PC-9 (cell line): ENCODE data around the gene DCAF7. TPM values are rescaled to one million over a fixed set of nuclear protein-coding genes. Genes with fewer than 3 reads are reported as not detected.

Experiments used
- BruUV-seq: library from RNA; stranded (reverse); fragments of 400-500 nt; replicated peaks from 2 replicates; lab custom pipeline; 2021; lab: Mats Ljungman, UMichigan
- CTCF ChIA-PET: fragments of 300-600 bp; sonication (Branson Sonifier 250); formaldehyde crosslinking; loops from one replicate; lab custom pipeline; 2022; ENCODE audit warnings: antibody characterized with exemption; lab: Charles Lee
- POLR2A ChIA-PET: fragments of 300-600 bp; sonication (Branson Sonifier 250); formaldehyde crosslinking; loops from one replicate; lab custom pipeline; 2022; ENCODE audit warnings: antibody characterized with exemption; ENCODE audit not compliant: unreplicated experiment; lab: Charles Lee
- DNase-seq, 2 experiments: peaks; one replicate each; pipeline versions ENCODE4 v3.0.0 to v3.0.0-alpha.2; 2015 to 2022; ENCODE audit warnings: mixed read lengths in 1 of 2
- H2AFZ ChIP-seq: fragments of 200-600 bp; sonication (generic); 2 replicates; pipeline ENCODE4 v1.8.1; 2017; ENCODE audit warnings: antibody characterized with exemption
- H3F3A ChIP-seq: fragments of 200-600 bp; sonication (generic); 2 replicates; pipeline ENCODE4 v1.8.1; 2017; ENCODE audit warnings: antibody characterized with exemption, mild to moderate bottlenecking, low read depth; ENCODE audit not compliant: insufficient read depth
- H3K27ac ChIP-seq: fragments of 200-600 bp; sonication (generic); 2 replicates; pipeline ENCODE4 v1.6.1; 2016; ENCODE audit warnings: mixed run types
- H3K27me3 ChIP-seq: fragments of 200-600 bp; sonication (generic); 2 replicates; pipeline ENCODE4 v1.6.1; 2016; ENCODE audit warnings: low read depth, mixed run types; ENCODE audit not compliant: insufficient read depth
- H3K36me3 ChIP-seq: fragments of 200-600 bp; sonication (generic); 2 replicates; pipeline ENCODE4 v1.6.1; 2016; ENCODE audit warnings: low read depth, mixed run types
- H3K4me1 ChIP-seq: fragments of 200-600 bp; sonication (generic); replicated peaks from 2 replicates; pipeline ENCODE4 v1.6.1; 2016; ENCODE audit warnings: mixed run types; ENCODE audit not compliant: insufficient read depth
- H3K4me2 ChIP-seq: fragments of 200-600 bp; sonication (generic); 2 replicates; pipeline ENCODE4 v1.6.1; 2017; ENCODE audit warnings: mixed run types
- H3K4me3 ChIP-seq: fragments of 200-600 bp; sonication (generic); 2 replicates; pipeline ENCODE4 v1.6.1; 2016; ENCODE audit warnings: mixed run types
- H3K79me2 ChIP-seq: fragments of 200-600 bp; sonication (generic); 2 replicates; pipeline ENCODE4 v1.6.1; 2017; ENCODE audit warnings: low read depth, mixed run types
- H3K9me2 ChIP-seq: fragments of 200-600 bp; sonication (generic); 2 replicates; pipeline ENCODE4 v1.8.1; 2017; ENCODE audit warnings: mild to moderate bottlenecking; ENCODE audit not compliant: insufficient read depth
- H3K9me3 ChIP-seq: fragments of 200-600 bp; sonication (generic); 2 replicates; pipeline ENCODE4 v1.8.1; 2016; ENCODE audit warnings: low read depth; ENCODE audit not compliant: insufficient read depth
- H4K20me1 ChIP-seq: fragments of 200-600 bp; sonication (generic); 2 replicates; pipeline ENCODE4 v1.8.1; 2017; ENCODE audit not compliant: insufficient read depth
- EZH2 ChIP-seq: fragments of 200-600 bp; sonication (generic); IDR thresholded peaks from 2 replicates; pipeline ENCODE4 v1.8.0; 2017; ENCODE audit warnings: antibody characterized with exemption, low read depth
- intact Hi-C: fragments of 100-400 bp; cut with micrococcal nuclease; formaldehyde crosslinking; loops from one replicate; pipeline ENCODE4 v1.10.0; 2022; ENCODE audit not compliant: unreplicated experiment
- total RNA-seq: library from RNA; stranded (reverse); gene quantifications from 2 replicates; pipeline ENCODE4 v1.2.3, GENCODE V29; 2021
- TF ChIP-seq, protein P1 (sequence below): fragments of 200-600 bp; sonication (generic); conservative IDR thresholded peaks from 2 replicates; pipeline ENCODE4 v1.6.1; 2017; ENCODE audit warnings: mixed run types, antibody characterized with exemption, mild to moderate bottlenecking, moderate library complexity

DCAF7 gene
- total RNA-seq, 1 experiment from 2014 or later, result 78.9 TPM

DNA sequence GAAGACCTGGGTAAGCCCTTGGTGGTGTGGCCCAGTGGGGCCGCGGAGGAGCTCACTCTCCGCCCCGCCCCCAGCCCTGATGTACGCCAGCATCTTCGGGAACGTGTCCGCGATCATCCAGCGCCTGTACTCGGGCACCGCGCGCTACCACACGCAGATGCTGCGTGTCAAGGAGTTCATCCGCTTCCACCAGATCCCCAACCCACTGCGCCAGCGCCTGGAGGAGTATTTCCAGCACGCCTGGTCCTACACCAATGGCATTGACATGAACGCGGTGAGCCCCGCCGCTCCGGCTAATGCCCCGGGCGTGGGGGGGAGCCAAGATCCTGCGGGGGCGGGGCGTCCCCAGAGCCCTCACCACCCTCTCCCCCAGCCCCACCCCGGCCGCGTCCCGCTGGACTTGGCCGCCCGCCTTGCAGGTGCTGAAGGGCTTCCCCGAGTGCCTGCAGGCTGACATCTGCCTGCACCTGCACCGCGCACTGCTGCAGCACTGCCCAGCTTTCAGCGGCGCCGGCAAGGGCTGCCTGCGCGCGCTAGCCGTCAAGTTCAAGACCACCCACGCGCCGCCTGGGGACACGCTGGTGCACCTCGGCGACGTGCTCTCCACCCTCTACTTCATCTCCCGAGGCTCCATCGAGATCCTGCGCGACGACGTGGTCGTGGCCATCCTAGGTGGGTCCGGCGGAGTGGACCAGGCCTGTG lies 12.1 kb upstream of the DCAF7 start:
- H3K4me3 ChIP-seq, result no peak overlapping the region
- H3F3A ChIP-seq, result no peaks in the 10 kb centered on the region
- ChIA-PET CTCF (no interaction called here), POLR2A (no interaction called here)
- H3K4me1 ChIP-seq, result peaks cover 8% of the 10 kb centered on the region; the same call in 1 of the 2 replicates
- no peak overlapping the region for H2AFZ ChIP-seq
- H3K27ac ChIP-seq, result no peak overlapping the region
- H3K4me2 ChIP-seq, result no peak overlapping the region
- H3K79me2 ChIP-seq, result no peaks in the 10 kb centered on the region
- no peak for TF ChIP-seq EZH2
- TF ChIP-seq, protein P1, sequence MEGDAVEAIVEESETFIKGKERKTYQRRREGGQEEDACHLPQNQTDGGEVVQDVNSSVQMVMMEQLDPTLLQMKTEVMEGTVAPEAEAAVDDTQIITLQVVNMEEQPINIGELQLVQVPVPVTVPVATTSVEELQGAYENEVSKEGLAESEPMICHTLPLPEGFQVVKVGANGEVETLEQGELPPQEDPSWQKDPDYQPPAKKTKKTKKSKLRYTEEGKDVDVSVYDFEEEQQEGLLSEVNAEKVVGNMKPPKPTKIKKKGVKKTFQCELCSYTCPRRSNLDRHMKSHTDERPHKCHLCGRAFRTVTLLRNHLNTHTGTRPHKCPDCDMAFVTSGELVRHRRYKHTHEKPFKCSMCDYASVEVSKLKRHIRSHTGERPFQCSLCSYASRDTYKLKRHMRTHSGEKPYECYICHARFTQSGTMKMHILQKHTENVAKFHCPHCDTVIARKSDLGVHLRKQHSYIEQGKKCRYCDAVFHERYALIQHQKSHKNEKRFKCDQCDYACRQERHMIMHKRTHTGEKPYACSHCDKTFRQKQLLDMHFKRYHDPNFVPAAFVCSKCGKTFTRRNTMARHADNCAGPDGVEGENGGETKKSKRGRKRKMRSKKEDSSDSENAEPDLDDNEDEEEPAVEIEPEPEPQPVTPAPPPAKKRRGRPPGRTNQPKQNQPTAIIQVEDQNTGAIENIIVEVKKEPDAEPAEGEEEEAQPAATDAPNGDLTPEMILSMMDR, result no peak
- no TSS peak for BruUV-seq
- DNase-seq, result no peak
- H3K9me3 ChIP-seq, result no peaks in the 10 kb centered on the region
- H3K36me3 ChIP-seq, result no peaks in the 10 kb centered on the region
- no peaks in the 10 kb centered on the region for H3K27me3 ChIP-seq
- no peaks in the 10 kb centered on the region for H3K9me2 ChIP-seq
- H4K20me1 ChIP-seq, result no peaks in the 10 kb centered on the region
- intact Hi-C loops, result no loop called here

DNA sequence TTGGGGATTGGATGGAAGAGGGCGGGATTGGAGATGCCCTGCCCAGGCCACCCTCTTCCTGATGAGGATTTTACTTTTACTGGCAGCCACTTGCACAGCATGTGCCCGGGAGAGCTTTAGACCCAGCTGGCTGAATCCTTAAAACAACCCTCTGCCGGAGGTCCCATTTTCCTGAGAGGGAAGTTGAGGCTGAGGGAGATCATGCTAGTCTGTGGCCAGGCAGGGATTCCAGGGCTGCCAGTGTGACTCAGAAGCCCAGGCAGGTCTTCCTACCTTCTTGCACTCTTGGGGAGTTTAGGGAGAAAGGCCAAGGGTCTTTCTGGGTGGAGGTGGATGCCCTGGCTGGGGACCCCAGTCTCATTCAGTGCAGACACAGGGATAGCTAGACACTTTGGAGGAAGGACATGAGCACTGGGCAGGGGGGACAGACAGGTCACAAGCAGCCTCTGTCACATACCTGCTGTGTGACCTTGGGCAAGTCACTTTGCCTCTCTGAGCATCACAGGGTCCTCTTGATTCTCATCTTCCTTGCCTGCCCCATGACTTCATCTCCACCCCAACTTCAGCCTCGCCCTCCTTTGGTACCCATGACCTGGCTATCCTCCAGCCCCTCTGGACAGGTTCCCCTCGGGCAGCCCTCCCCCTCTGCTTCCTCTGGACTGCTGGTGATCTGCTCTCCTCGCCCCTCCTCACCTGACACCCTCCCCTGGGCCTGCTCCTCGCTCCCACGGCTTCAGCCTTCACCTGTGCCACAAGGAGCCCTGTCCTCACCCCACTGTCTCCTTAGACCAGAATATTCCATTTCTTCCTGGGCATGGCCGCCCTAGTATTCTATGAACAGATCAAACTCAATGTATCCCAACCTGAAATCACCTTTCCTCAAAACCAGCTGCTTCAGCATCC lies 11.3 kb upstream of the DCAF7 start:
- H3K4me3 ChIP-seq, result no peak overlapping the region
- TF ChIP-seq, protein P1, result no peak
- TF ChIP-seq EZH2, result no peak
- BruUV-seq, result no TSS peak

DNA sequence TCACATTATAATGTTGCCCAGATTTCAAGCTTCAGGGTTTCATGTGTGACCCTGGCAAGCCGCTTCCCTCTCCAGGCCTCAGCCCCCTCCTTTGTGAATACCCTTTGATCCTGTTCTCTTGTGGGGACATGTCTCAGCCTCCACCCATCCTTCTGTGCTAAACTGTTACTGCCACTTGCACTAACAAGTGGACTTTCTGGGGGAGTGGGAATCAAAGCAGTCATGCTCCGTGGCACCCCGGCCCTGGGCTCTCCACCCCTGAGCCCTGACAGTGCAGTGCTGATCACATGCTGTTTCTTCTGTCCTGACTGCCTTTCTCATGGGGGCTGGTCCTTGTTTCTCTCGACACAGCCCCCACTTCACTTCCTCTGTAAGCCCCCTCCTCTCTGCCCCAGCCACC lies 9.7 kb upstream of the DCAF7 start:
- ChIA-PET POLR2A (no interaction called here), CTCF (no interaction called here)
- Histone ChIP-seq H3K9me2 (no peaks in the 10 kb centered on the region), H3F3A (no peaks in the 10 kb centered on the region), H3K9me3 (no peaks in the 10 kb centered on the region), H3K36me3 (no peaks in the 10 kb centered on the region), H3K4me2 (no peak overlapping the region), H3K79me2 (no peaks in the 10 kb centered on the region), H3K4me1 (peaks cover 11% of the 10 kb centered on the region; the same call in 1 of the 2 replicates), H4K20me1 (no peaks in the 10 kb centered on the region), H3K27me3 (no peaks in the 10 kb centered on the region), H2AFZ (no peak overlapping the region), H3K4me3 (no peak overlapping the region), H3K27ac (no peak overlapping the region)
- TF ChIP-seq, protein P1, result no peak
- no peak for TF ChIP-seq EZH2
- intact Hi-C loops, result no loop called here
- DNase-seq, result no peak
- no TSS peak for BruUV-seq

More for the DNA sequence above, 11.3 kb upstream of the DCAF7 start:
- no peak for DNase-seq
- Histone ChIP-seq H2AFZ (no peak overlapping the region), H3K9me3 (no peaks in the 10 kb centered on the region), H3K4me2 (no peak overlapping the region), H3K27ac (no peak overlapping the region), H3K9me2 (no peaks in the 10 kb centered on the region), H4K20me1 (no peaks in the 10 kb centered on the region), H3K36me3 (no peaks in the 10 kb centered on the region), H3K27me3 (no peaks in the 10 kb centered on the region), H3F3A (no peaks in the 10 kb centered on the region), H3K4me1 (peaks cover 11% of the 10 kb centered on the region; the same call in 1 of the 2 replicates), H3K79me2 (no peaks in the 10 kb centered on the region)
- POLR2A ChIA-PET, result no interaction called here
- CTCF ChIA-PET, result no interaction called here
- intact Hi-C loops, result no loop called here
